Uterus (tissue), 2 donors: ENCODE results near the gene SLC6A7.

Experiments used
- CTCF ChIP-seq, 4 experiments: fragments of 200-600 bp in 2 of 4; fragments of 450-650 bp in 2 of 4; sonication (generic) in 2 of 4; IDR thresholded peaks; one replicate each; pipeline ENCODE4 v1.5.1; 2016 to 2019; ENCODE audit warnings: antibody characterized with exemption in 4 of 4, mild to moderate bottlenecking in 2 of 4, moderate library complexity in 1 of 4
- POLR2A ChIP-seq, 2 donors: fragments of 450-650 bp; IDR thresholded peaks; one replicate each; pipeline ENCODE4 v1.6.1; 2016; ENCODE audit warnings: antibody characterized with exemption in 2 of 2, mild to moderate bottlenecking in 1 of 2, moderate library complexity in 1 of 2

DNA sequence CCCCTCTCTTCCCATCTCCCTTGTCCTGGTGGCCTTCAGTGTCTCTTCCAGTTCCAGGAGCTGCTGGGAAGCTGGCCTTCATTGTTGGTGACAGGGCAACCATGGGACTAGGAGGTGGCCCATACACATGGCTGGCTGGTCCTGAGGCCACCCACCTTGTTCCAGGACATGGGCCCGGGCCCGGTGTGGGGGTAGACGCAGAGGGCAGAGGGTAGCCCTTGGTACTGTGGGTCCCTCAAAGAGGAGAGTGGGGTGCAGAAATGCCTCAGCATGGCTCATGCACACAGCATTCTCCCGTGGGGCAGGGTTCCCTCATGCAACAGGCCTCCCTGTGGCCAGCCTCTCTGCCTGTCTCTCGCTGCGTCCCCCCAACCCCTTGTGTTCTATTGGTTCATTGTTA lies 20.8 kb downstream of the SLC6A7 start:
- TF ChIP-seq CTCF (IDR thresholded peaks at IDR 0.05) = no peak
- TF ChIP-seq POLR2A (IDR thresholded peaks at IDR 0.05) = no peak
